A549 treated with AZD9567 at 1 μM for 4 hours (cell line): ENCODE data around the gene ST8SIA5. TPM values are rescaled to one million over a fixed set of nuclear protein-coding genes. Genes with fewer than 3 reads are reported as not detected.

Experiments used
- total RNA-seq: library from RNA; stranded (reverse); fragments of 200-300 nt; extraction: Qiagen RNA extraction; gene quantifications from 5 replicates; pipeline ENCODE4 v1.2.3, GENCODE V29; 2022; ENCODE audit not compliant: insufficient read depth

The ST8SIA5 gene, protein sequence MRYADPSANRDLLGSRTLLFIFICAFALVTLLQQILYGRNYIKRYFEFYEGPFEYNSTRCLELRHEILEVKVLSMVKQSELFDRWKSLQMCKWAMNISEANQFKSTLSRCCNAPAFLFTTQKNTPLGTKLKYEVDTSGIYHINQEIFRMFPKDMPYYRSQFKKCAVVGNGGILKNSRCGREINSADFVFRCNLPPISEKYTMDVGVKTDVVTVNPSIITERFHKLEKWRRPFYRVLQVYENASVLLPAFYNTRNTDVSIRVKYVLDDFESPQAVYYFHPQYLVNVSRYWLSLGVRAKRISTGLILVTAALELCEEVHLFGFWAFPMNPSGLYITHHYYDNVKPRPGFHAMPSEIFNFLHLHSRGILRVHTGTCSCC
- 0.01 to 0.12 TPM (median 0.02 TPM) in 4 of 5 replicates, not detected in the other for total RNA-seq

DNA sequence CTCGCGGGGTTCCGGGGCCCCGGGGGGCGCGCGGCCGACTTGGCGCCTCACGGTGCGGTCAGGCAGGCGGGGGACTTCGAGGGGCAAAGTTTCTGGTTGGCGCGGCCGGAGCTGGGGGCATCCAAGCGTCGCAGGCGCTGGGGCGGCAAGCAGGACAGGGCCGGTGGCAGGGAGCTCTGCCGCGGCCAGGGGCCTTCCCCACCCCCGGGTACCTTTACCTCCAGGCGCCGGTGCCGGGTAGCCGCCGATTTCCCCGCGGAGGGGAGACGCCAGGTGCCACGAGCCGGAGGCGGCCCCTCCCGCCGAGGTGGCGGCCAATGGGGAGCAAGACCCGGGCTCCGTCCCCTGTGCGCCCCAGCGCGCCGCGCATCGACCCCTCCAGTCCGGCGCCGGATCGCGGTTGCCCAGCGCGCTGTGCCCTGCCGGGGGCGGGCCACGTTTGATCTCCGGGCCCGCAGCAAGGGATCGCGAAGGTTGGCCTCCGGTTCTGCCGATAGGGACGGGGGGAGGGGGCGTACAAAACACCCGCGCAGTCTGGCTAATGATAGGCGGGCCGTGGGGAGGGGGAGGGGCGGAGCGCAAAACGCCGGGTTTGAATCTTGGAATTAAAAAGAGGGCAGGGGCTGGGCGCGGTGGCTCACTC, at the start of gene ST8SIA5:
Gene ST8SIA5, minus strand, starts transcription at position 495 of the 643 bp plus-strand sequence. CDS start 545 bp downstream, outside the sequence.

DNA sequence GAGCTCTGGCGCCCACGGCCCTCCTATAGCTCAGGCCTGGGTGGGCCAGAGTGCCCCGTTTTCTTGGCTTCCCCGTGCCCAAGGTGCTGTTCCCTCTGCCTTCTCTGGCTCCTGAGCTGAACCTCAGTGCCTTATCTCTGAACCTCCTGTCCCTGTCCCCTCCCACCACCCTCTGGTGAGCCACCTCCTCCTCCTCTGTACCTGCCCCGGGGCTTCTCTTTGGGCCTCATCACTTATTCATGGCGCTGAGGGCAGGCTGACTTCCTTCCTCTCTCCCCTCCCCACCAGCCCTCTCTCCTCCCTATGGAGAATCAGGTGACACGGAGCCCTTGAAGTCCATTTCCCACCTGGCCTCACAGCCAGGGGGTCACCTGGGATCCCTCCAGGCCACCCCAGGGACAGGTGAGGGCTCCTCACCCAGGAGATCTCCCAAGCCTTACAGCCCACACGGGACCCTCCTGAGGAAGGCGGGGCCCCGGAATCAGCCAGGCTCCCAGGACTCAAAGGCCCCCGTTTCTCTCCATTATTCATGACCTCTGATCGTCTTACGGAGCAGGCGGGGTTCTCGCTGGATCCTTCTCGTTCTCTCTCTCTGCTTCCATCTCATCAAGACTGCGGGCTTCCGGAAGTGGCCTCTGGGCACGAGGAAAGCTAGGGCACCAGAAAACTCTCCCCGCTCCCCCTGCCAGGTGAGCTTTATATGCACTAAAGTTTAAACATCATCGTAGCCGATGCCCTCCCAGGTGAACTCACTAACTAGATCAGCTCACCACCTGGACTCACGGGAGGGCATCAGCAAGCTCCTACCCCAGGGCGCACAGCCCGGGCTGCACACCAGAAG, 99.5 kb downstream of the ST8SIA5 start, which contains the start of gene LOXHD1:
Gene LOXHD1, minus strand, starts transcription at position 106 of the 841 bp plus-strand sequence. CDS start 187 bp downstream, outside the sequence.

Other genes starting within 250 kb of the ST8SIA5 start
- not detected in 5 replicates for gene LOXHD1, start 99.8 kb downstream of the ST8SIA5 start, total RNA-seq
- 8.3 to 9.0 TPM (median 8.6 TPM) in 5 replicates for gene PIAS2, start 160.5 kb upstream of the ST8SIA5 start, total RNA-seq
- 1.3 to 2.2 TPM (median 1.8 TPM) in 5 replicates for gene KATNAL2, start 160.5 kb upstream of the ST8SIA5 start, total RNA-seq